Measurements from ENCODE around the gene ARL14.

GRCh38 chr3:160703974-160704373, 27.0 kb downstream of the ARL14 start:
- TF ChIP-seq CTCF (conservative IDR thresholded peaks at IDR 0.05 in 1 of 2, IDR thresholded peaks at IDR 0.05 in 1 of 2; ENCODE audit: extremely low read depth in 1 of 2, insufficient read depth in 1 of 2, low read depth in 1 of 2, low read length in 2 of 2) (no peak), EZH2 (IDR thresholded peaks at IDR 0.05; ENCODE audit: borderline replicate concordance, low read length) (no peak)
